H1 (cell line): ENCODE measurements around the gene MPC1. TPM values are rescaled to one million over a fixed set of nuclear protein-coding genes. Genes with fewer than 3 reads are reported as not detected.
A peak's percentile ranks its signal among the peaks of the same experiment; 100 is the strongest.

ENCODE experiments used
- CTCF ChIA-PET: fragments of 300-600 bp; sonication (Branson Sonifier 250); formaldehyde crosslinking; loops from one replicate; lab custom pipeline; 2021; ENCODE audit not compliant: partially characterized antibody; lab: Charles Lee
- POLR2A ChIA-PET: fragments of 300-600 bp; sonication (Branson Sonifier 250); formaldehyde crosslinking; loops from one replicate; lab custom pipeline; 2021; ENCODE audit warnings: inconsistent platforms; ENCODE audit not compliant: partially characterized antibody; lab: Charles Lee
- DNase-seq, 2 experiments: peaks; one replicate each; pipeline versions ENCODE4 v3.0.0 to v3.0.0-alpha.2; 2010 to 2022; ENCODE audit warnings: low spot score in 2 of 2, low read depth in 1 of 2, mixed read lengths in 1 of 2
- FAIRE-seq: peaks from 2 replicates; lab custom pipeline; 2011; peaks lifted over from hg19 to GRCh38; lab: Jason Lieb, UNC
- H2AFZ ChIP-seq: 2 replicates; pipeline ENCODE4 v1.8.1; 2012; ENCODE audit warnings: low read length, inconsistent platforms
- H2AK5ac ChIP-seq: 2 replicates; pipeline ENCODE4 v1.6.1; 2013; ENCODE audit warnings: low read depth, low read length
- H2BK120ac ChIP-seq: replicated peaks from 2 replicates; pipeline ENCODE3; 2013; ENCODE audit warnings: low read depth, low read length, inconsistent platforms
- H2BK12ac ChIP-seq: 2 replicates; pipeline ENCODE4 v1.6.1; 2013; ENCODE audit warnings: low read depth, low read length
- H2BK15ac ChIP-seq: 2 replicates; pipeline ENCODE4 v1.6.1; 2013; ENCODE audit warnings: low read length
- H2BK20ac ChIP-seq: 2 replicates; pipeline ENCODE4 v1.6.1; 2013; ENCODE audit warnings: low read length
- H2BK5ac ChIP-seq: 2 replicates; pipeline ENCODE4 v1.6.1; 2013; ENCODE audit warnings: low read depth, low read length
- H3K14ac ChIP-seq: 2 replicates; pipeline ENCODE4 v1.6.1; 2013; ENCODE audit warnings: inconsistent platforms; ENCODE audit not compliant: insufficient read length
- H3K18ac ChIP-seq: 2 replicates; pipeline ENCODE4 v1.6.1; 2013; ENCODE audit warnings: low read length; ENCODE audit errors: extremely low read depth
- H3K23ac ChIP-seq: 2 replicates; pipeline ENCODE4 v1.6.1; 2013; ENCODE audit warnings: inconsistent platforms; ENCODE audit not compliant: insufficient read length
- H3K23me2 ChIP-seq: 2 replicates; pipeline ENCODE4 v1.6.1; 2013; ENCODE audit warnings: low read depth, low read length
- H3K27ac ChIP-seq: 2 replicates; pipeline ENCODE4 v1.6.1; 2011; ENCODE audit warnings: low read depth, low read length, inconsistent platforms
- H3K27me3 ChIP-seq, 4 experiments: replicated peaks in 1 of 4; 1 replicate in 1 of 4; 2 replicates in 3 of 4; pipeline versions ENCODE4 v1.6.1 to v1.8.1; 2011 to 2013; ENCODE audit warnings: low read length in 3 of 4, mild to moderate bottlenecking in 3 of 4, inconsistent platforms in 2 of 4, mixed read lengths in 2 of 4, moderate library complexity in 1 of 4; ENCODE audit not compliant: control insufficient read depth in 3 of 4, insufficient read depth in 3 of 4; ENCODE audit errors: extremely low read depth in 1 of 4
- H3K36me3 ChIP-seq, 4 experiments: 2 replicates each; pipeline versions ENCODE4 v1.6.1 to v1.8.1; 2011 to 2013; ENCODE audit warnings: mild to moderate bottlenecking in 4 of 4, low read length in 3 of 4, moderate library complexity in 2 of 4, control low read depth in 1 of 4, inconsistent platforms in 1 of 4; ENCODE audit not compliant: insufficient read depth in 4 of 4, control insufficient read depth in 2 of 4
- H3K4ac ChIP-seq: replicated peaks from 2 replicates; pipeline ENCODE3; 2013; ENCODE audit warnings: low read length, low read depth, mixed read lengths, inconsistent platforms; ENCODE audit not compliant: insufficient read length
- H3K4me1 ChIP-seq, 4 experiments: replicated peaks in 1 of 4; 1 replicate in 1 of 4; 2 replicates in 3 of 4; pipeline versions ENCODE4 v1.6.1 to v1.8.1; 2011 to 2013; ENCODE audit warnings: low read length in 3 of 4, inconsistent platforms in 2 of 4, mixed read lengths in 1 of 4; ENCODE audit not compliant: insufficient read depth in 4 of 4, control insufficient read depth in 3 of 4
- H3K4me2 ChIP-seq, 2 experiments: 2 replicates each; pipeline versions ENCODE4 v1.6.1 to v1.8.1; 2011 to 2013; ENCODE audit warnings: low read depth in 2 of 2, low read length in 2 of 2, control low read depth in 1 of 2, inconsistent platforms in 1 of 2, mild to moderate bottlenecking in 1 of 2; ENCODE audit not compliant: insufficient read depth in 1 of 2
- H3K4me3 ChIP-seq, 4 experiments: fragments of 200-600, 300-600 bp in 1 of 4; sonication (generic), shearing (Covaris generic), sonication (Bioruptor Twin) in 1 of 4; 2 replicates each; pipeline versions ENCODE4 v1.5.1 to v1.8.1; 2011 to 2016; ENCODE audit warnings: low read length in 4 of 4, low read depth in 3 of 4, control low read depth in 2 of 4, inconsistent platforms in 2 of 4, mild to moderate bottlenecking in 2 of 4, mixed read lengths in 1 of 4, moderate library complexity in 1 of 4; ENCODE audit not compliant: insufficient read depth in 2 of 4; ENCODE audit errors: extremely low read depth in 1 of 4
- H3K56ac ChIP-seq: replicated peaks from 2 replicates; pipeline ENCODE3; 2013; ENCODE audit warnings: low read depth, mild to moderate bottlenecking, mixed read lengths, low read length, inconsistent platforms; ENCODE audit not compliant: insufficient read length
- H3K79me1 ChIP-seq: 2 replicates; pipeline ENCODE4 v1.6.1; 2013; ENCODE audit warnings: low read depth, low read length, control low read depth
- H3K79me2 ChIP-seq, 2 experiments: 2 replicates each; pipeline versions ENCODE4 v1.6.1 to v1.8.1; 2012 to 2013; ENCODE audit warnings: low read length in 2 of 2, mild to moderate bottlenecking in 2 of 2, inconsistent platforms in 1 of 2; ENCODE audit not compliant: insufficient read depth in 2 of 2, control insufficient read depth in 1 of 2
- H3K9ac ChIP-seq, 4 experiments: replicated peaks in 1 of 4; 1 replicate in 1 of 4; 2 replicates in 3 of 4; pipeline versions ENCODE4 v1.6.1 to v1.8.1; 2011 to 2013; ENCODE audit warnings: low read depth in 3 of 4, low read length in 3 of 4, control low read depth in 2 of 4, mild to moderate bottlenecking in 2 of 4, moderate library complexity in 2 of 4, inconsistent platforms in 1 of 4; ENCODE audit errors: extremely low read depth in 1 of 4
- H3K9me3 ChIP-seq, 2 experiments: 2 replicates each; pipeline versions ENCODE4 v1.6.1 to v1.8.1; 2012 to 2013; ENCODE audit warnings: mild to moderate bottlenecking in 2 of 2, moderate library complexity in 2 of 2, control low read depth in 1 of 2, inconsistent platforms in 1 of 2, low read depth in 1 of 2, low read length in 1 of 2, mixed read lengths in 1 of 2; ENCODE audit not compliant: insufficient read depth in 2 of 2
- H4K20me1 ChIP-seq, 2 experiments: replicated peaks in 1 of 2; 2 replicates each; pipeline versions ENCODE3 to v1.8.1; 2011 to 2013; ENCODE audit warnings: inconsistent platforms in 2 of 2, low read length in 2 of 2, mild to moderate bottlenecking in 1 of 2; ENCODE audit not compliant: insufficient read depth in 2 of 2, control insufficient read depth in 1 of 2
- H4K5ac ChIP-seq: 2 replicates; pipeline ENCODE4 v1.6.1; 2013; ENCODE audit warnings: low read length, low read depth, mixed read lengths, inconsistent platforms; ENCODE audit not compliant: insufficient read length
- H4K8ac ChIP-seq: 2 replicates; pipeline ENCODE4 v1.8.0; 2013; ENCODE audit warnings: mild to moderate bottlenecking, moderate library complexity, low read length, inconsistent platforms; ENCODE audit not compliant: insufficient read depth; ENCODE audit errors: extremely low read depth
- H4K91ac ChIP-seq: replicated peaks from 2 replicates; pipeline ENCODE3; 2013; ENCODE audit warnings: low read length, mixed read lengths, inconsistent platforms; ENCODE audit not compliant: insufficient read length
- BACH1 ChIP-seq: IDR thresholded peaks from 2 replicates; pipeline ENCODE4 v1.6.1; 2012; ENCODE audit warnings: low read length, improper control_type of control experiment
- CREB1 ChIP-seq: IDR thresholded peaks from 2 replicates; pipeline ENCODE4 v1.6.1; 2012; ENCODE audit warnings: inconsistent platforms
- EZH2 ChIP-seq: fragments of 200-600 bp; sonication (generic); IDR thresholded peaks from 2 replicates; pipeline ENCODE4 v1.7.1; 2012; ENCODE audit warnings: low read depth, mild to moderate bottlenecking, moderate library complexity, low read length, inconsistent platforms; ENCODE audit not compliant: severe bottlenecking
- POU5F1 ChIP-seq: IDR thresholded peaks from 2 replicates; pipeline ENCODE4 v1.6.1; 2011; ENCODE audit warnings: low read depth, mild to moderate bottlenecking, low read length, moderate library complexity
- SP4 ChIP-seq: IDR thresholded peaks from 2 replicates; pipeline ENCODE4 v1.6.1; 2012; ENCODE audit warnings: low read length, inconsistent platforms
- TCF12 ChIP-seq: IDR thresholded peaks from 2 replicates; pipeline ENCODE4 v1.6.1; 2011; ENCODE audit warnings: low read depth, mild to moderate bottlenecking, low read length
- ZNF274 ChIP-seq: IDR thresholded peaks from 2 replicates; pipeline ENCODE4 v1.7.0; 2012; ENCODE audit warnings: low read length, borderline replicate concordance; ENCODE audit errors: extremely low read depth
- WGBS, 2 experiments: shearing (Covaris generic) in 1 of 2; methylation state at CpG; one replicate each; pipeline versions ENCODE4 v1.1.6 to v1.1.7; 2013 to 2015; ENCODE audit warnings: low lambda C conversion rate in 2 of 2, mixed read lengths in 2 of 2, inconsistent platforms in 1 of 2, low coverage in 1 of 2, missing lambda C conversion rate in 1 of 2; ENCODE audit not compliant: insufficient replicate concordance in 2 of 2, insufficient coverage in 1 of 2, insufficient read length in 1 of 2; ENCODE audit errors: extremely low coverage in 1 of 2, missing lambda C conversion rate in 1 of 2; 5-methylcytosine and 5-hydroxymethylcytosine counted together
- polyA plus RNA-seq, 7 experiments: library from polyadenylated mRNA; depleted of rRNA in 3 of 7; stranded (reverse) in 5 of 7; unstranded in 2 of 7; fragments of >200 nt in 5 of 7; fragments of 200-250 nt in 2 of 7; gene quantifications; 1 replicate in 5 of 7; 2 replicates in 1 of 7; 4 replicates in 1 of 7; pipeline versions ENCODE4 v1.2.1 to v1.2.3, GENCODE V29; 2011 to 2013; ENCODE audit warnings: missing spikeins in 2 of 7, mixed read lengths in 2 of 7
- total RNA-seq: library from RNA; stranded (reverse); fragmentation: NEBNext Ultra II Directional; extraction: Animal tissue kit (Norgen Biotek cat#: 25700); gene quantifications from 2 replicates; pipeline ENCODE4 v1.2.1, GENCODE V29; 2021
- TF ChIP-seq, protein P1 (sequence below), 3 experiments: IDR thresholded peaks; 1 replicate in 2 of 3; 2 replicates in 1 of 3; pipeline versions ENCODE4 v1.5.1 to v1.6.1; 2011; ENCODE audit warnings: low read length in 3 of 3, mild to moderate bottlenecking in 3 of 3, inconsistent platforms in 2 of 3, low read depth in 1 of 3, moderate library complexity in 1 of 3; ENCODE audit not compliant: insufficient read depth in 1 of 3; ENCODE audit errors: control extremely low read depth in 1 of 3
- TF ChIP-seq, protein P2 (sequence below): IDR thresholded peaks from 2 replicates; pipeline ENCODE4 v1.6.1; 2011; ENCODE audit warnings: low read depth, mild to moderate bottlenecking, low read length; ENCODE audit not compliant: insufficient read depth
- TF ChIP-seq, protein P3 (sequence below): IDR thresholded peaks from 2 replicates; pipeline ENCODE4 v1.6.1; 2011; ENCODE audit warnings: low read length, improper control_type of control experiment

MPC1 gene
- total and polyA plus RNA-seq, 2 of the 8 experiments (the other 6 are each of a cell fraction or from before 2014, with no cell fraction given) = 10.2 to 12.6 TPM

DNA sequence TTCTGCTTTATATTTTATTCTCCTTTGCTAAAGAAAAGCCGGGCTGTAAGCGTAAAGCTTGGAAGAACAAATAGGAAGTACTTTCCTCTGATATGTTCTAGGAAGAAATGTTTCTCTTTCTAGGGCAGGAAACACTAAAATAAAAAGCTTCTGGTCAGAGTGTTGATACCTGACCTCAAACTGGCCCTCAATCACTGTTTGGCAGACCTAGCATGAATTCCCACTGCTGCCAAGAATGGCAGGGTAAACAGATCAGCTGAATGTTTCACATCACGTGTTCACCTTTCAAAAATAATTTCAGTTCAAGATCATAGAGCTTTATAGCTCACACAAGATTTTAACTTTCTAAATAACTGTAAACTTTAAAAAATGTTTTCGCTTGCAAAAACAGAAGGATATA is 2.9 kb downstream of the MPC1 start:
- H2BK120ac ChIP-seq = no peak overlapping the region
- H3K9ac ChIP-seq = 0 out of 7 replicates have a peak overlapping the region, but pooled peaks of 1 of the 4 experiments have one; percentile 13
- POLR2A ChIA-PET = interaction anchor here (0.9 to 1.6 kb wide), 2 partner anchors 17 to 18 kb away, joined by 3 to 6 read pairs; no protein-coding TSS in a partner anchor
- no peak overlapping the region for H4K5ac ChIP-seq
- H3K27me3 ChIP-seq = no peaks in the 10 kb centered on the region
- no peak overlapping the region for H4K91ac ChIP-seq
- 94% methylated on average over 4 of the region's 4 CpGs; no CpG with 5 or more reads in 1 of the 2 experiments for WGBS, 2 experiments
- H3K36me3 ChIP-seq = no peaks in the 10 kb centered on the region
- no peak for FAIRE-seq
- H3K4me3 ChIP-seq = no peak overlapping the region
- no peaks in the 10 kb centered on the region; the same call in 1 of the 2 replicates for H3K79me1 ChIP-seq
- peaks cover 7% of the 10 kb centered on the region for H3K23me2 ChIP-seq
- no peaks in the 10 kb centered on the region for H3K9me3 ChIP-seq
- H2BK15ac ChIP-seq = no peak overlapping the region
- no peak overlapping the region for H2AK5ac ChIP-seq
- H4K8ac ChIP-seq = no peak overlapping the region
- CTCF ChIA-PET = interaction anchor here (1.0 to 6.4 kb wide), 11 partner anchors 13 to 105 kb away, joined by 3 to 88 read pairs (median 9); partner anchors contain the start of gene PRR18
- peaks cover 0 to 3% of the 10 kb centered on the region in 2 experiments for H4K20me1 ChIP-seq
- H3K56ac ChIP-seq = no peak overlapping the region
- no peak overlapping the region for H2BK20ac ChIP-seq
- H2BK5ac ChIP-seq = no peak overlapping the region
- no peak overlapping the region for H3K18ac ChIP-seq
- DNase-seq = no peak
- H3K79me2 ChIP-seq = 0 out of 4 replicates have a peak, but pooled peaks cover 0 to 4% of the 10 kb centered on the region in 2 experiments
- no peak overlapping the region for H3K27ac ChIP-seq
- no peak overlapping the region for H3K4me2 ChIP-seq
- no peak overlapping the region for H3K14ac ChIP-seq
- H3K23ac ChIP-seq = no peak overlapping the region
- H3K4me1 ChIP-seq = peaks cover 0 to 4% (median 1%) of the 10 kb centered on the region in 4 experiments; a peak in 3 of 7 replicates
- no peak overlapping the region for H2BK12ac ChIP-seq
- no peak overlapping the region for H2AFZ ChIP-seq
- H3K4ac ChIP-seq = no peak overlapping the region
- no peak for TF ChIP-seq SP4
- TF ChIP-seq, protein P1, sequence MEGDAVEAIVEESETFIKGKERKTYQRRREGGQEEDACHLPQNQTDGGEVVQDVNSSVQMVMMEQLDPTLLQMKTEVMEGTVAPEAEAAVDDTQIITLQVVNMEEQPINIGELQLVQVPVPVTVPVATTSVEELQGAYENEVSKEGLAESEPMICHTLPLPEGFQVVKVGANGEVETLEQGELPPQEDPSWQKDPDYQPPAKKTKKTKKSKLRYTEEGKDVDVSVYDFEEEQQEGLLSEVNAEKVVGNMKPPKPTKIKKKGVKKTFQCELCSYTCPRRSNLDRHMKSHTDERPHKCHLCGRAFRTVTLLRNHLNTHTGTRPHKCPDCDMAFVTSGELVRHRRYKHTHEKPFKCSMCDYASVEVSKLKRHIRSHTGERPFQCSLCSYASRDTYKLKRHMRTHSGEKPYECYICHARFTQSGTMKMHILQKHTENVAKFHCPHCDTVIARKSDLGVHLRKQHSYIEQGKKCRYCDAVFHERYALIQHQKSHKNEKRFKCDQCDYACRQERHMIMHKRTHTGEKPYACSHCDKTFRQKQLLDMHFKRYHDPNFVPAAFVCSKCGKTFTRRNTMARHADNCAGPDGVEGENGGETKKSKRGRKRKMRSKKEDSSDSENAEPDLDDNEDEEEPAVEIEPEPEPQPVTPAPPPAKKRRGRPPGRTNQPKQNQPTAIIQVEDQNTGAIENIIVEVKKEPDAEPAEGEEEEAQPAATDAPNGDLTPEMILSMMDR (IDR thresholded peaks at IDR 0.05; ENCODE audit: control extremely low read depth in 1 of 3, insufficient read depth in 1 of 3, low read depth in 1 of 3, low read length in 3 of 3) = no peak
- TF ChIP-seq BACH1 = no peak
- no peak for TF ChIP-seq TCF12
- no peak for TF ChIP-seq ZNF274
- TF ChIP-seq POU5F1 = no peak
- no peak for TF ChIP-seq CREB1
- TF ChIP-seq, protein P2, sequence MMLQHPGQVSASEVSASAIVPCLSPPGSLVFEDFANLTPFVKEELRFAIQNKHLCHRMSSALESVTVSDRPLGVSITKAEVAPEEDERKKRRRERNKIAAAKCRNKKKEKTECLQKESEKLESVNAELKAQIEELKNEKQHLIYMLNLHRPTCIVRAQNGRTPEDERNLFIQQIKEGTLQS = no peak
- TF ChIP-seq EZH2 = no peak
- TF ChIP-seq, protein P3, sequence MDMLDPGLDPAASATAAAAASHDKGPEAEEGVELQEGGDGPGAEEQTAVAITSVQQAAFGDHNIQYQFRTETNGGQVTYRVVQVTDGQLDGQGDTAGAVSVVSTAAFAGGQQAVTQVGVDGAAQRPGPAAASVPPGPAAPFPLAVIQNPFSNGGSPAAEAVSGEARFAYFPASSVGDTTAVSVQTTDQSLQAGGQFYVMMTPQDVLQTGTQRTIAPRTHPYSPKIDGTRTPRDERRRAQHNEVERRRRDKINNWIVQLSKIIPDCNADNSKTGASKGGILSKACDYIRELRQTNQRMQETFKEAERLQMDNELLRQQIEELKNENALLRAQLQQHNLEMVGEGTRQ = no peak
